Gastrocnemius medialis (tissue), 4 donors: ENCODE data around the gene FAM240B.

Experiments used
- CTCF ChIP-seq, 5 experiments: fragments of 450-650 bp in 3 of 5; fragments of 200-600 bp in 2 of 5; sonication (generic) in 2 of 5; IDR thresholded peaks in 4 of 5; conservative IDR thresholded peaks in 1 of 5; 1 replicate in 4 of 5; 2 replicates in 1 of 5; pipeline ENCODE4 v1.5.1; 2016 to 2019; ENCODE audit warnings: antibody characterized with exemption in 5 of 5, mild to moderate bottlenecking in 3 of 5, moderate library complexity in 3 of 5
- POLR2A ChIP-seq, 2 donors: fragments of 450-650 bp; IDR thresholded peaks; one replicate each; pipeline ENCODE4 v1.6.1; 2017; ENCODE audit warnings: antibody characterized with exemption in 2 of 2, mild to moderate bottlenecking in 2 of 2, moderate library complexity in 2 of 2

DNA sequence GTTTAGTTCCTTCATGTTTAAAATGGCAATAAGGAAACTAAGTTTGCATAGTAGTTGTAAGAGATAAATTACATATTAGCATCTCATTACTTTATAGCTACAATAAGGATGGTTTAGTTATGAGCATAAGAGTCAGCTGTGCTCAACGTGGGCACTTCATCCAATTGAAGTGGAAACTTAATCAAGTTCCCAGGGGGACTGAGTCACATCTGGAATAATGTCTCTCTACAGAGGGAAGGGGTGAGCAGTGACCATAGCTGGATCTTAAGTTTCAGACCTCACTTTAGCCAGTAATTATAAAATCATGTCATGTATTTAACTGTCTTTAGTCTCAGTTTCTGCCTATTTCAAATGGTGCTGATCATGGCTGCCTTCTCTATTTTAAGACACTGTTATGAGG is 36.8 kb upstream of the FAM240B start:
- TF ChIP-seq POLR2A (IDR thresholded peaks at IDR 0.05), result no peak
- no peak for TF ChIP-seq CTCF (IDR thresholded peaks at IDR 0.05 in 4 of 5, conservative IDR thresholded peaks at IDR 0.05 in 1 of 5)
